HG02610 (cell line): Measurements from ENCODE around the gene DCPS.
"Not testable (repeated sequence)": the region's sequence is repeated elsewhere in the genome, so short reads cannot be mapped to it uniquely, and the experiment has no call there.

Experiments used
- ATAC-seq: cut with Tn5 transposase; IDR thresholded peaks from one replicate; pipeline ENCODE4 v1.9.1; 2021; ENCODE audit warnings: mild to moderate bottlenecking, moderate library complexity; ENCODE audit not compliant: unreplicated experiment

The DCPS gene

GRCh38 chr11:126284829-126285228 is 19.0 kb upstream of the DCPS start:
- ATAC-seq = peak; percentile 47

- no peak for ATAC-seq
Observed at GRCh38 chr11:126288237-126288636, 15.6 kb upstream of the DCPS start.

GRCh38 chr11:126290887-126291286 is 13.0 kb upstream of the DCPS start:
- ATAC-seq = no peak

GRCh38 chr11:126293726-126294125 is 10.1 kb upstream of the DCPS start:
- ATAC-seq = peak; percentile 70

- ATAC-seq = no peak
Observed at GRCh38 chr11:126297004-126297403, 6.9 kb upstream of the DCPS start.

GRCh38 chr11:126304457-126305075 is 706 bp downstream of the DCPS start:
- ATAC-seq = no peak

- peak; percentile 69 for ATAC-seq
Observed at GRCh38 chr11:126305699-126306098, 1.8 kb downstream of the DCPS start.

- no peak for ATAC-seq
Observed at GRCh38 chr11:126307706-126308105, 3.8 kb downstream of the DCPS start.

- no peak for ATAC-seq
Observed at GRCh38 chr11:126308271-126308671, 4.4 kb downstream of the DCPS start.

GRCh38 chr11:126308771-126309170 is 4.9 kb downstream of the DCPS start:
- ATAC-seq = not testable (repeated sequence)

GRCh38 chr11:126310200-126310991 is 6.5 kb downstream of the DCPS start:
- ATAC-seq = peak; percentile 21

- no peak for ATAC-seq
Observed at GRCh38 chr11:126310992-126311310, 7.1 kb downstream of the DCPS start.

- ATAC-seq = peak; percentile 85
Observed at GRCh38 chr11:126311401-126312291, 7.8 kb downstream of the DCPS start.

GRCh38 chr11:126312961-126313360 is 9.1 kb downstream of the DCPS start:
- no peak for ATAC-seq

- ATAC-seq = no peak
Observed at GRCh38 chr11:126313826-126314225, 10.0 kb downstream of the DCPS start.

- no peak for ATAC-seq
Observed at GRCh38 chr11:126317432-126317755, 13.5 kb downstream of the DCPS start.

- ATAC-seq = peak; percentile 54
Observed at GRCh38 chr11:126317756-126318573, 14.1 kb downstream of the DCPS start.

- ATAC-seq = peak; percentile 72
Observed at GRCh38 chr11:126318574-126319373, 14.9 kb downstream of the DCPS start.

GRCh38 chr11:126319374-126319740 is 15.5 kb downstream of the DCPS start:
- no peak for ATAC-seq

GRCh38 chr11:126322996-126323395 is 19.1 kb downstream of the DCPS start:
- no peak for ATAC-seq
